ENCODE measurements around the gene YJU2.
"Not testable (repeated sequence)": the region's sequence is repeated elsewhere in the genome, so short reads cannot be mapped to it uniquely, and the experiment has no call there.

Gene YJU2

DNA sequence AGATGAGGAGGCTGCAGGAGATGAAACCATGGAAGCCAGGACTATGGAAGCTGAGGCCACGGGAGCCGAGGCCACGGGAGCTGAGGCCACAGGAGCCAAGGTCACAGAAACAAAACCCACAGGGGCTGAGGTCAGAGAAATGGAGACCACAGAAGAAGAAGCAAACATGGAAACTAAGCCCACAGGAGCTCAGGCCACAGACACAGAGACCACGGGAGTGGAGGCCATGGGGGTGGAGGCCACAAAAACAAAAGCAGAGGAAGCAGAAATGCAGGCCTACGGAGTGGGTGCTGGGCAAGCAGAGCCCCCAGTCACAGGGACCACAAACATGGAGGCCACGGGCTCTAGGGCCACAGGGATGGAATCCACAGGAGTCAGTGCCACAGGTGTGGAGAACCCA is 30.0 kb upstream of the YJU2 start:
- Mint-ChIP-seq H3K4me1 (ENCODE audit: low read depth) (peaks cover 4% of the 10 kb centered on the region), H3K27me3 (peaks cover 9% of the 10 kb centered on the region), H3K36me3 (ENCODE audit: low read depth) (no peaks in the 10 kb centered on the region), H3K9me3 (peaks cover 10% of the 10 kb centered on the region), H3K27ac (no peak overlapping the region), H3K4me3 (no peak overlapping the region)
- intact Hi-C loops (cut with micrococcal nuclease): no loop called here

DNA sequence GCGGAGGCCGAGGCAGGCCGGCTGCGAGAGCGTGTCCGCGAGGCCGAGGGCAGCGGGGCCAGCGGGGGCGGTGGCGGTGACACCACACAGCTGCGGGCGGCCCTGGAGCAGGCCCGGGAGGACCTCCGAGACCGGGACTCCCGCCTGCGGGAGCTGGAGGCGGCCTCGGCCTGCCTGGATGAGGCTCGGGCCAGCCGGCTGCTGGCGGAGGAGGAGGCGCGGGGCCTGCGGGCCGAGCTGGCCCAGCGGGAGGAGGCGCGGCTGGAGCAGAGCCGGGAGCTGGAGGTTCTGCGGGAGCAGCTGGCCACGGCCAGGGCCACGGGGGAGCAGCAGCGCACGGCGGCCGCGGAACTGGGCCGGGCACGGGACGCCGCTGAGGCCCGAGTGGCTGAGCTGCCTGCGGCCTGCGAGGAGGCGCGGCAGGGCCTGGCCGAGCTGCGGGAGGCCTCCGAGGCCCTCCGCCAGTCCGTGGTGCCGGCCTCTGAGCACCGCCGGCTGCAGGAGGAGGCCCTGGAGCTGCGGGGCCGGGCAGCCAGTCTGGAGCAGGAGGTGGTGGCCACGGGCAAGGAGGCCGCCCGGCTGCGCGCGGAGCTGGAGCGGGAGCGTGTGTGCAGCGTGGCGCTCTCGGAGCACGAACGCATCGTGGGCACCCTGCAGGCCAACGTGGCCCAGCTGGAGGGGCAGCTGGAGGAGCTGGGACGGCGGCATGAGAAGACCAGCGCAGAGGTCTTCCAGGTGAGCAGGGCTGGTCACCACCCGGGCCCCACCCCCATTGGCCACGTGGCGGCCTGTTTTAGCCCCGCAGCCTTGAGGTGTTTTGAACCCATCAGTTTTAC is 29.2 kb upstream of the YJU2 start:
- Mint-ChIP-seq H3K4me1 (ENCODE audit: low read depth) (peaks cover 4% of the 10 kb centered on the region), H3K4me3 (no peak overlapping the region), H3K9me3 (peaks cover 10% of the 10 kb centered on the region), H3K27me3 (peaks cover 10% of the 10 kb centered on the region), H3K36me3 (ENCODE audit: low read depth) (no peaks in the 10 kb centered on the region), H3K27ac (no peak overlapping the region)
- intact Hi-C loops (cut with micrococcal nuclease): no loop called here

GRCh38 chr19:4218523-4218922 is 28.4 kb upstream of the YJU2 start:
- H3K27me3 Mint-ChIP-seq; H3K9me3 Mint-ChIP-seq; intact Hi-C loops (cut with micrococcal nuclease); H3K4me1 Mint-ChIP-seq (ENCODE audit: low read depth); H3K27ac Mint-ChIP-seq; H3K4me3 Mint-ChIP-seq; H3K36me3 Mint-ChIP-seq (ENCODE audit: low read depth): not testable (repeated sequence)

DNA sequence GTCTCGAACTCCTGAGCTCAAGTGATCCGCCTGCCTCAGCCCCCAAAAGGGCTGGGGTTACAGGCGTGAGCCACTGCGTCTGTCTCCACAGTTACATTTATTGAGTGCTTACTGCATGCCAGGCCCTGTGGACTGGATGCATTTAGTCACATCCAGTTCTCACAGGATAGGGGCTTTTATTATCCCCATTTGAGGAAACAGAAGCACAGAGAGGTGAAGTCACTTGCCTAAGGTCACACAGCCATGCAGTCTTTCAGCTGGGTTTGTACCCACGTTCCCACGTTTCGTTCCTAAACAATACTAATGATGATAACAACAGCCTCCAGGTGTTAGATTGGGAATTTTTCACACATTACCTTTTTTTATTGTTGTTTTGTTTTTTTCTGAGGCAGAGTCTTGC is 26.7 kb upstream of the YJU2 start:
- H3K36me3 Mint-ChIP-seq (ENCODE audit: low read depth): no peaks in the 10 kb centered on the region
- peaks cover 10% of the 10 kb centered on the region for H3K9me3 Mint-ChIP-seq
- H3K4me1 Mint-ChIP-seq (ENCODE audit: low read depth): peaks cover 4% of the 10 kb centered on the region
- H3K4me3 Mint-ChIP-seq: no peak overlapping the region
- intact Hi-C loops (cut with micrococcal nuclease): no loop called here
- peaks cover 3% of the 10 kb centered on the region for H3K27me3 Mint-ChIP-seq
- H3K27ac Mint-ChIP-seq: no peak overlapping the region

- Mint-ChIP-seq H3K4me1 (ENCODE audit: low read depth) (no peaks in the 10 kb centered on the region), H3K36me3 (ENCODE audit: low read depth) (no peaks in the 10 kb centered on the region), H3K4me3 (no peak overlapping the region), H3K27ac (no peak overlapping the region), H3K9me3 (no peaks in the 10 kb centered on the region), H3K27me3 (peaks cover 12% of the 10 kb centered on the region)
- intact Hi-C loops (cut with micrococcal nuclease): no loop called here
Observed at GRCh38 chr19:4224470-4224869, 22.4 kb upstream of the YJU2 start.

GRCh38 chr19:4225885-4226284 is 21.0 kb upstream of the YJU2 start:
- intact Hi-C loops (cut with micrococcal nuclease): no loop called here
- H3K9me3 Mint-ChIP-seq: no peaks in the 10 kb centered on the region
- no peak overlapping the region for H3K4me3 Mint-ChIP-seq
- H3K4me1 Mint-ChIP-seq (ENCODE audit: low read depth): no peaks in the 10 kb centered on the region
- H3K27ac Mint-ChIP-seq: no peak overlapping the region
- H3K36me3 Mint-ChIP-seq (ENCODE audit: low read depth): no peaks in the 10 kb centered on the region
- H3K27me3 Mint-ChIP-seq: peaks cover 14% of the 10 kb centered on the region

- Mint-ChIP-seq H3K27ac (no peak overlapping the region), H3K9me3 (no peaks in the 10 kb centered on the region), H3K36me3 (ENCODE audit: low read depth) (no peaks in the 10 kb centered on the region), H3K4me1 (ENCODE audit: low read depth) (no peaks in the 10 kb centered on the region), H3K4me3 (no peak overlapping the region), H3K27me3 (peaks cover 11% of the 10 kb centered on the region)
- intact Hi-C loops (cut with micrococcal nuclease): no loop called here
Observed at GRCh38 chr19:4227771-4228170, 19.1 kb upstream of the YJU2 start.

DNA sequence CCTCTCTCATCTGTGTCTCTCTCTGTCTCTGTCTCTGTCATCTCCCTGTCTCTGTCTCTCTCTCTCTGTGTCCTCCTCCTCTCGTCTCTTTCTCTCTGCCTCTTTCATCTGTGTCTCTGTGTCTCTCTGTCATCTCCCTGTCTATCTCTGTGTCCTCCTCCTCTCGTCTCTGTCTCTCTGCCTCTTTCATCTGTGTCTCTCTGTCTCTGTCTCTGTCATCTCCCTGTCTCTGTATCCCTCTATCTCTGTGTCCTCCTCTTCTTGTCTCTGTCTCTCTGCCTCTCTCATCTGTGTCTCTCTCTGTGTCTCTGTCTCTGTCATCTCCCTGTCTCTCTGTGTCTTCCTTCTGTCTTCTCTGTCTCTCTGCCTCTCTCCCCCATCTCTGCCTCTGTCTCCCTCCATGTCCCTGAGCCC is 18.1 kb upstream of the YJU2 start:
- Mint-ChIP-seq H3K4me1 (ENCODE audit: low read depth) (peaks cover 7% of the 10 kb centered on the region), H3K9me3 (no peaks in the 10 kb centered on the region), H3K27ac (no peak overlapping the region), H3K4me3 (no peak overlapping the region), H3K27me3 (peaks cover 17% of the 10 kb centered on the region), H3K36me3 (ENCODE audit: low read depth) (no peaks in the 10 kb centered on the region)
- intact Hi-C loops (cut with micrococcal nuclease): no loop called here

DNA sequence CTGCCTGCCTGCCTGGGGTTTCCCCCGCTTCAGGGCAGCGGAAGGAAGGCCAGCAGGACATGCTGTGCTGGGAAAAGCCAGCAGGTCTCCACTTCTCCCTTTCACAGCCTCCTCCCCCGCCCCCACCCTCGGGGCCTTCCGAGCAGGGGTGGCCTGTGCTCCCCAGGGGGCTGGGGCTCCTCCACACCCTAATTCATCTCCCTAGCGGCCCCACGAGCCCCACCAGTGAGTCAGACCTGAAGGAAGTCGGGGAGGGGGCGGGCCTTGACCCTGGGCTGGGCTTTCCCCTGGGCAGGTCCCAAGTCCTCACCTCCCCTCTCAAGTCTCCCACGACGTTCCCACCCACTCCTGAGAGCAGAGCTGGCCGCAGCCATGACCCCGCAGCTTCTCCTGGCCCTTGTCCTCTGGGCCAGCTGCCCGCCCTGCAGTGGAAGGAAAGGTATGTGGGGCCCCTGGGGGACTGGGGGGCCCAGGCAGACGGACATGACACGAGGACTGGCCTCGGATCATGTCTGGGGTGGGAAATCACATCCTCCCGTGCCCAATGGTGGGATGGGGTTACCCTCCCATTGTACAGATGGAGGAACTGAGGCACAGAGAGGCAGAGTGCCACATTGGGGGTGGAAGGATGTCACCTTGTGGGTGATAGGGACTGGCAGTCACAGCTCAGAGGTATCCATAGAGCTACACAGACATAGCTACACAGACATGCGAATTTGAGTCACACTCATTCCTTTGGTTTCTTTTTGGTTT is 17.5 kb upstream of the YJU2 start, which contains the start of gene EBI3:
Gene EBI3 (plus strand): TSS at position 345 of the 753 bp plus-strand sequence. CDS start 28 bp downstream, at position 373.
- Mint-ChIP-seq H3K27ac (no peak within 1 kb of the TSS), H3K4me1 (ENCODE audit: low read depth) (peaks cover 7% of the 10 kb centered on the region), H3K4me3 (no peak within 1 kb of the TSS), H3K36me3 (ENCODE audit: low read depth) (no peaks in the 10 kb centered on the region), H3K27me3 (peaks cover 17% of the 10 kb centered on the region), H3K9me3 (no peaks in the 10 kb centered on the region)
- intact Hi-C loops (cut with micrococcal nuclease): no loop called here

DNA sequence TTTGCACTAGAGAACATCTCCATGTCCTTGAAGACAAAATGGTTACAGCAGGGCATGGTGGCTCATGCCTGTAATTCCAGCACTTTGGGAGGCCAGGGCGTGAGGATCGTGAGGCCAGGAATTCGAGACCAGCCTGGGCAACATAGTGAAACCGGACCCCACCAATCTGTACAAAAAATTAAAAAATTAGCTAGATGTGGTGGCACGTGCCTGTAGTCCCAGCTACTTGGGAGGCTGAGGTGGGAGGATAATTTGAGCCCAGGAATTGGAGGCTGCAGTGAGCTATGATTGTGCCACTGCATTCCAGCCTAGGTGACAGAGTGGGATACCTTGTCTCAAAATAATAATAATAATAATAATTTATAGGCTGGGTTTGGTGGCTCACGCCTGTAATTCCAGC is 16.6 kb upstream of the YJU2 start:
- H3K4me1 Mint-ChIP-seq (ENCODE audit: low read depth); H3K4me3 Mint-ChIP-seq; H3K36me3 Mint-ChIP-seq (ENCODE audit: low read depth); intact Hi-C loops (cut with micrococcal nuclease); H3K27ac Mint-ChIP-seq; H3K9me3 Mint-ChIP-seq: not testable (repeated sequence)
- peaks cover 18% of the 10 kb centered on the region for H3K27me3 Mint-ChIP-seq

DNA sequence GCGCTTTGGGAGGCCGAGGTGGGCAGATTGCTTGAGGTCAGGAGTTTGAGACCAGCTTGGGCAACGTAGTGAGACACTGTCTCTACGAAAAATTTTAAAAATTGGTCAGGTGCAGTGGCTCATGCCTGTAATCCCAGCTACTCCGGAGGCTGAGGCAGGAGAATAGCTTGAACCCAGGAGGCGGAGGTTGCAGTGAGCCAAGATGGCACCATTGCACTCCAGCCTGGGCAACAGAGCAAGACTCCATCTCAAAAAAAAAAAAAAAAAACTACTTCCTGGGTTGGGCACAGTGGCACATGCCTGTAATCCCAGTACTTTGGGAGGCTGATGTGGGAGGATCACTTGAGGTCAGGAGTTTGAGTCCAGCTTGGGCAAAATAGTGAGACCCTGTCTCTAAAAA is 15.4 kb upstream of the YJU2 start:
- H3K9me3 Mint-ChIP-seq; intact Hi-C loops (cut with micrococcal nuclease); H3K4me1 Mint-ChIP-seq (ENCODE audit: low read depth); H3K36me3 Mint-ChIP-seq (ENCODE audit: low read depth); H3K27ac Mint-ChIP-seq; H3K4me3 Mint-ChIP-seq: not testable (repeated sequence)
- H3K27me3 Mint-ChIP-seq: peaks cover 17% of the 10 kb centered on the region

DNA sequence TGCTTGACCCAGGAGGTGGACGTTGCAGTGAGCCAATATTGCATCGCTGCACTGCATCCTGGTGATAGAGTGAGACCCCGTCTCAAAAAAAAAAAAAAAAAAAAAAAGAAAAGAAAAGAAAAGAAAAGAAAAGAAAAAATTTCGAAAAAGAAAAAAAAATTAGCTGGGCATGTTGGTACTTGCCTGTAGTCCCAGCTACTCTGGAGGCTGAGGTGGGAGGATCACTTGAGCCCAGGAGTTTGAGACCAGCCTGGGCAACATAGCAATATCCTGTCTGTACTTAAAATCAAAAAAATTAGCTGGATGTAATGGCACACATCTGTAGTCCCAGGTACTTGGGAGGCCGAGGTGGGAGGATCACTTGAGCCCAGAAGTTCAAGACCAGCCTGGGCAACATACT is 14.7 kb upstream of the YJU2 start:
- H3K9me3 Mint-ChIP-seq; intact Hi-C loops (cut with micrococcal nuclease); H3K36me3 Mint-ChIP-seq (ENCODE audit: low read depth); H3K27ac Mint-ChIP-seq; H3K4me1 Mint-ChIP-seq (ENCODE audit: low read depth); H3K4me3 Mint-ChIP-seq: not testable (repeated sequence)
- peaks cover 20% of the 10 kb centered on the region for H3K27me3 Mint-ChIP-seq

GRCh38 chr19:4232614-4233281 is 14.1 kb upstream of the YJU2 start:
- H3K27ac Mint-ChIP-seq: no peak overlapping the region
- no peaks in the 10 kb centered on the region for H3K36me3 Mint-ChIP-seq (ENCODE audit: low read depth)
- H3K4me1 Mint-ChIP-seq (ENCODE audit: low read depth): peaks cover 7% of the 10 kb centered on the region
- peaks cover 20% of the 10 kb centered on the region for H3K27me3 Mint-ChIP-seq
- H3K4me3 Mint-ChIP-seq: no peak overlapping the region
- no peaks in the 10 kb centered on the region for H3K9me3 Mint-ChIP-seq
- intact Hi-C loops (cut with micrococcal nuclease): no loop called here

DNA sequence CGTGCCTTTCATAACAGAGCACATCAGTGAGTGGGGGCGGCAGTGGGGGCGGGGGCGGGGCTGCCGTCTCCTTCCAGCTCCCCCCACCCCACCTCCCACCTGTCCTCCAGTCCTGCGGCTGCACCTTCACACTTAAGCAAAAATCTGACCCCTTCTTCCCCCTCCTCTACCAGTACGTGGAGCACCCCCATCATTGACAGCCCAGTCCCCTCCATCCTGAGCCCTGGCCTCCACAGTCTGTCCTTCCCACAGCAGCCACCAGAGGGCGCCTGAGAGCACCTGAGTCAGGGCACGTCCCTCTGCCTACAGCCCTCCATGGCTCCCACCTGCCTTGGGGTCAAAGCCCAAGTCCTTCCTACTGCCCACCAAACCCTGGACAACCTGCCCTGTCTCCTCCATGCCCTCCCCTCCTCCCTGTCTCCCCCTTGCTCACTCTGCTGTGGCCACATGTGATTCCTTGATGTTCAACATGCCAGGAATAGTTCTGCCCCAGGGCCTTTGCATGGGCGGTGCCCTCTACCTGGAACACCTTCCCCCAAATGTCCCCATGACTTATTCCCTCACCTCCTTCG is 13.5 kb upstream of the YJU2 start:
- H3K27ac Mint-ChIP-seq: no peak overlapping the region
- intact Hi-C loops (cut with micrococcal nuclease): no loop called here
- H3K27me3 Mint-ChIP-seq: peaks cover 20% of the 10 kb centered on the region
- no peaks in the 10 kb centered on the region for H3K9me3 Mint-ChIP-seq
- H3K4me1 Mint-ChIP-seq (ENCODE audit: low read depth): peaks cover 12% of the 10 kb centered on the region
- H3K4me3 Mint-ChIP-seq: no peak overlapping the region
- H3K36me3 Mint-ChIP-seq (ENCODE audit: low read depth): no peaks in the 10 kb centered on the region

Data from dendritic cell treated with granulocyte-macrophage colony-stimulating factor and Interleukin-4, amounts not matched to agents 40 ng/mL and 50 ng/mL, for 4 days (primary cell).